HepG2 (cell line): ENCODE data around the gene SMAD7. TPM values are rescaled to one million over a fixed set of nuclear protein-coding genes. Genes with fewer than 3 reads are reported as not detected.

ENCODE experiments used
- ELF3 ChIP-seq: IDR thresholded peaks from 2 replicates; pipeline ENCODE4 v1.6.1; 2016; ENCODE audit warnings: missing genetic modification reagents, missing compliant biosample characterization
- KLF12 ChIP-seq: sonication (generic); formaldehyde crosslinking; IDR thresholded peaks from 2 replicates; pipeline ENCODE4 v1.4.0; 2020; ENCODE audit warnings: missing genetic modification reagents, borderline replicate concordance
- KLF15 ChIP-seq: sonication (generic); formaldehyde crosslinking; IDR thresholded peaks from 2 replicates; pipeline ENCODE4 v1.8.1; 2023; ENCODE audit warnings: borderline replicate concordance, mild to moderate bottlenecking, inconsistent platforms, missing genetic modification reagents, mixed read lengths
- LCORL ChIP-seq, 2 experiments: fragments of 450-650 bp in 1 of 2; sonication (generic) in 1 of 2; formaldehyde crosslinking in 1 of 2; IDR thresholded peaks; 2 replicates each; pipeline versions ENCODE4 v1.5.0 to v1.6.1; 2017 to 2020; ENCODE audit warnings: antibody characterized with exemption in 1 of 2, missing genetic modification reagents in 1 of 2
- MAZ ChIP-seq, 2 experiments: sonication (generic) in 1 of 2; formaldehyde crosslinking in 1 of 2; IDR thresholded peaks; 2 replicates each; pipeline versions ENCODE4 v1.5.0 to v1.6.1; 2012 to 2020; ENCODE audit warnings: low read depth in 2 of 2, mild to moderate bottlenecking in 2 of 2, borderline replicate concordance in 1 of 2, improper control_type of control experiment in 1 of 2, low read length in 1 of 2, missing genetic modification reagents in 1 of 2, moderate library complexity in 1 of 2
- POLR2A ChIP-seq, 2 experiments: IDR thresholded peaks; 2 replicates each; pipeline ENCODE4 v1.6.1; 2011; ENCODE audit warnings: low read depth in 2 of 2, low read length in 2 of 2, mild to moderate bottlenecking in 1 of 2, moderate library complexity in 1 of 2; ENCODE audit not compliant: insufficient read depth in 1 of 2
- SP2 ChIP-seq: sonication (generic); formaldehyde crosslinking; IDR thresholded peaks from 2 replicates; pipeline ENCODE4 v1.5.1; 2020; ENCODE audit warnings: mild to moderate bottlenecking, missing genetic modification reagents
- SRY ChIP-seq: sonication (generic); formaldehyde crosslinking; IDR thresholded peaks from 2 replicates; pipeline ENCODE4 v1.8.0; 2022; ENCODE audit warnings: mild to moderate bottlenecking, missing genetic modification reagents
- ZFP36 ChIP-seq: fragments of 150-350 bp; IDR thresholded peaks from 2 replicates; pipeline ENCODE4 v1.6.1; 2018; ENCODE audit warnings: borderline replicate concordance, low read length, low read depth; ENCODE audit not compliant: partially characterized antibody
- ZNF326 ChIP-seq: sonication (generic); formaldehyde crosslinking; IDR thresholded peaks from 2 replicates; pipeline ENCODE4 v1.4.0; 2020; ENCODE audit warnings: missing genetic modification reagents, borderline replicate concordance
- ZNF616 ChIP-seq: sonication (generic); formaldehyde crosslinking; IDR thresholded peaks from 2 replicates; pipeline ENCODE4 v1.5.0; 2020; ENCODE audit warnings: low read depth, mild to moderate bottlenecking, missing genetic modification reagents
- ZNF713 ChIP-seq: sonication (generic); formaldehyde crosslinking; IDR thresholded peaks from 2 replicates; pipeline ENCODE4 v1.4.0; 2020; ENCODE audit warnings: mild to moderate bottlenecking, missing genetic modification reagents
- ZSCAN21 ChIP-seq: sonication (generic); formaldehyde crosslinking; IDR thresholded peaks from 2 replicates; pipeline ENCODE4 v1.8.0; 2022; ENCODE audit warnings: mild to moderate bottlenecking, missing genetic modification reagents, moderate library complexity, borderline replicate concordance
- polyA plus RNA-seq, 8 experiments: library from polyadenylated mRNA; depleted of rRNA in 3 of 8; stranded (reverse) in 7 of 8; unstranded in 1 of 8; fragments of >200 nt; fragmentation: Illumina TruSeq in 4 of 8; extraction: Trizol in 4 of 8; gene quantifications; 2 replicates each; pipeline versions ENCODE4 v1.2.1 to v1.2.3, GENCODE V29; 2011 to 2016; ENCODE audit warnings: low read depth in 4 of 8, missing spikeins in 1 of 8, mixed read lengths in 1 of 8; ENCODE audit not compliant: insufficient read depth in 1 of 8
- total RNA-seq, 5 experiments: library from RNA; depleted of rRNA; stranded (reverse); fragments of >200 nt; fragmentation: Illumina TruSeq; extraction: Trizol; gene quantifications; 2 replicates each; pipeline ENCODE4 v1.2.3, GENCODE V29; 2016; ENCODE audit warnings: low read depth in 1 of 5
- TF ChIP-seq, protein P1 (sequence below): fragments of 450-650 bp; IDR thresholded peaks from 2 replicates; pipeline ENCODE4 v1.6.1; 2016
- TF ChIP-seq, protein P2 (sequence below): sonication (generic); formaldehyde crosslinking; IDR thresholded peaks from 2 replicates; pipeline ENCODE4 v1.5.0; 2020; ENCODE audit warnings: missing genetic modification reagents, mild to moderate bottlenecking, borderline replicate concordance
- TF ChIP-seq, protein P3 (sequence below): IDR thresholded peaks from 2 replicates; pipeline ENCODE4 v1.6.1; 2016; ENCODE audit warnings: control low read depth
- TF ChIP-seq, protein P4 (sequence below): sonication (generic); formaldehyde crosslinking; IDR thresholded peaks from 2 replicates; pipeline ENCODE4 v1.9.0; 2021; ENCODE audit warnings: missing genetic modification reagents, borderline replicate concordance
- TF ChIP-seq, protein P5 (sequence below): sonication (generic); formaldehyde crosslinking; IDR thresholded peaks from 2 replicates; pipeline ENCODE4 v1.5.0; 2020; ENCODE audit warnings: missing genetic modification reagents

The SMAD7 gene
- total and polyA plus RNA-seq, 2 of the 13 experiments (the other 11 are each of a cell fraction or from before 2014, with no cell fraction given) = 17.4 to 24.7 TPM

DNA sequence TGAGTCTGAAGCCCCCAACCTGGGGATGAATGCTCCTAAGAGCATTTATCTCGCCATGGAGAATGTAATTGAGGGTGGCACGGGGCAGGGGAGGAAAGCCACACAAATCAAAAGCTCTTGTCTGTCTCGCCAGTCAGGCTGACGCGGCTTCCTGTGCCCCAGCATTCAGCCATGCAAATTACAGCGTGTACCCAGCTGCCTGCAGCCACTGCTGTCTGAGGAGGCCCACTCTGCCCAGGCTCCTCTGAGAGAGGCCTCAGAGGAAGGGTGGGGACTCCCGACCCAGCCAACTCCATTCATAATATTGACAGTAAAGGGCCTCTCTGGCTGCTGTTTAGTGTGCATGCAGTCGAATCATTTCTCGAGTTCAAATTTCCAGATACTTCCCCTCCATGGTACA is 22.0 kb downstream of the SMAD7 start (continued):
- TF ChIP-seq MAZ (IDR thresholded peaks at IDR 0.05; ENCODE audit: borderline replicate concordance, low read depth, low read length) = no peak
- no peak for TF ChIP-seq MAZ (CRISPR knock-in tag; IDR thresholded peaks at IDR 0.05; ENCODE audit: low read depth)
- no peak for TF ChIP-seq ZFP36
- TF ChIP-seq POLR2A (IDR thresholded peaks at IDR 0.05; ENCODE audit: insufficient read depth in 1 of 2, low read depth in 2 of 2, low read length in 2 of 2) = no peak
- no peak for TF ChIP-seq KLF15 (CRISPR knock-in tag)
- TF ChIP-seq, protein P1, sequence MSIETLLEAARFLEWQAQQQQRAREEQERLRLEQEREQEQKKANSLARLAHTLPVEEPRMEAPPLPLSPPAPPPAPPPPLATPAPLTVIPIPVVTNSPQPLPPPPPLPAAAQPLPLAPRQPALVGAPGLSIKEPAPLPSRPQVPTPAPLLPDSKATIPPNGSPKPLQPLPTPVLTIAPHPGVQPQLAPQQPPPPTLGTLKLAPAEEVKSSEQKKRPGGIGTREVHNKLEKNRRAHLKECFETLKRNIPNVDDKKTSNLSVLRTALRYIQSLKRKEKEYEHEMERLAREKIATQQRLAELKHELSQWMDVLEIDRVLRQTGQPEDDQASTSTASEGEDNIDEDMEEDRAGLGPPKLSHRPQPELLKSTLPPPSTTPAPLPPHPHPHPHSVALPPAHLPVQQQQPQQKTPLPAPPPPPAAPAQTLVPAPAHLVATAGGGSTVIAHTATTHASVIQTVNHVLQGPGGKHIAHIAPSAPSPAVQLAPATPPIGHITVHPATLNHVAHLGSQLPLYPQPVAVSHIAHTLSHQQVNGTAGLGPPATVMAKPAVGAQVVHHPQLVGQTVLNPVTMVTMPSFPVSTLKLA = no peak
- TF ChIP-seq ZNF616 = no peak
- TF ChIP-seq ZSCAN21 = no peak
- no peak for TF ChIP-seq SRY (CRISPR knock-in tag)
- TF ChIP-seq, protein P2, sequence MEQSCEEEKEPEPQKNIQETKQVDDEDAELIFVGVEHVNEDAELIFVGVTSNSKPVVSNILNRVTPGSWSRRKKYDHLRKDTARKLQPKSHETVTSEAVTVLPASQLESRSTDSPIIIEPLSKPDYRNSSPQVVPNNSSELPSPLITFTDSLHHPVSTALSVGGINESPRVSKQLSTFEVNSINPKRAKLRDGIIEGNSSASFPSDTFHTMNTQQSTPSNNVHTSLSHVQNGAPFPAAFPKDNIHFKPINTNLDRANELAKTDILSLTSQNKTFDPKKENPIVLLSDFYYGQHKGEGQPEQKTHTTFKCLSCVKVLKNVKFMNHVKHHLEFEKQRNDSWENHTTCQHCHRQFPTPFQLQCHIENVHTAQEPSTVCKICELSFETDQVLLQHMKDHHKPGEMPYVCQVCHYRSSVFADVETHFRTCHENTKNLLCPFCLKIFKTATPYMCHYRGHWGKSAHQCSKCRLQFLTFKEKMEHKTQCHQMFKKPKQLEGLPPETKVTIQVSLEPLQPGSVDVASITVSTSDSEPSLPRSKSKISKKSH (CRISPR knock-in tag) = no peak
- TF ChIP-seq, protein P3, sequence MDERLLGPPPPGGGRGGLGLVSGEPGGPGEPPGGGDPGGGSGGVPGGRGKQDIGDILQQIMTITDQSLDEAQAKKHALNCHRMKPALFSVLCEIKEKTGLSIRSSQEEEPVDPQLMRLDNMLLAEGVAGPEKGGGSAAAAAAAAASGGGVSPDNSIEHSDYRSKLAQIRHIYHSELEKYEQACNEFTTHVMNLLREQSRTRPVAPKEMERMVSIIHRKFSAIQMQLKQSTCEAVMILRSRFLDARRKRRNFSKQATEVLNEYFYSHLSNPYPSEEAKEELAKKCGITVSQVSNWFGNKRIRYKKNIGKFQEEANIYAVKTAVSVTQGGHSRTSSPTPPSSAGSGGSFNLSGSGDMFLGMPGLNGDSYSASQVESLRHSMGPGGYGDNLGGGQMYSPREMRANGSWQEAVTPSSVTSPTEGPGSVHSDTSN (CRISPR knock-in tag) = no peak
- no peak for TF ChIP-seq KLF12 (CRISPR knock-in tag)
- no peak for TF ChIP-seq LCORL (IDR thresholded peaks at IDR 0.05)
- TF ChIP-seq LCORL (CRISPR knock-in tag; IDR thresholded peaks at IDR 0.05) = no peak
- TF ChIP-seq ZNF326 = no peak
- TF ChIP-seq, protein P4, sequence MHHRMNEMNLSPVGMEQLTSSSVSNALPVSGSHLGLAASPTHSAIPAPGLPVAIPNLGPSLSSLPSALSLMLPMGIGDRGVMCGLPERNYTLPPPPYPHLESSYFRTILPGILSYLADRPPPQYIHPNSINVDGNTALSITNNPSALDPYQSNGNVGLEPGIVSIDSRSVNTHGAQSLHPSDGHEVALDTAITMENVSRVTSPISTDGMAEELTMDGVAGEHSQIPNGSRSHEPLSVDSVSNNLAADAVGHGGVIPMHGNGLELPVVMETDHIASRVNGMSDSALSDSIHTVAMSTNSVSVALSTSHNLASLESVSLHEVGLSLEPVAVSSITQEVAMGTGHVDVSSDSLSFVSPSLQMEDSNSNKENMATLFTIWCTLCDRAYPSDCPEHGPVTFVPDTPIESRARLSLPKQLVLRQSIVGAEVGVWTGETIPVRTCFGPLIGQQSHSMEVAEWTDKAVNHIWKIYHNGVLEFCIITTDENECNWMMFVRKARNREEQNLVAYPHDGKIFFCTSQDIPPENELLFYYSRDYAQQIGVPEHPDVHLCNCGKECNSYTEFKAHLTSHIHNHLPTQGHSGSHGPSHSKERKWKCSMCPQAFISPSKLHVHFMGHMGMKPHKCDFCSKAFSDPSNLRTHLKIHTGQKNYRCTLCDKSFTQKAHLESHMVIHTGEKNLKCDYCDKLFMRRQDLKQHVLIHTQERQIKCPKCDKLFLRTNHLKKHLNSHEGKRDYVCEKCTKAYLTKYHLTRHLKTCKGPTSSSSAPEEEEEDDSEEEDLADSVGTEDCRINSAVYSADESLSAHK (CRISPR knock-in tag) = no peak
- TF ChIP-seq ELF3 (CRISPR knock-in tag) = no peak
- TF ChIP-seq SP2 (CRISPR knock-in tag) = no peak
- TF ChIP-seq, protein P5, sequence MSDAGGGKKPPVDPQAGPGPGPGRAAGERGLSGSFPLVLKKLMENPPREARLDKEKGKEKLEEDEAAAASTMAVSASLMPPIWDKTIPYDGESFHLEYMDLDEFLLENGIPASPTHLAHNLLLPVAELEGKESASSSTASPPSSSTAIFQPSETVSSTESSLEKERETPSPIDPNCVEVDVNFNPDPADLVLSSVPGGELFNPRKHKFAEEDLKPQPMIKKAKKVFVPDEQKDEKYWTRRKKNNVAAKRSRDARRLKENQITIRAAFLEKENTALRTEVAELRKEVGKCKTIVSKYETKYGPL = no peak
- TF ChIP-seq ZNF713 (CRISPR knock-in tag) = no peak
